Measurements from ENCODE around the gene FAM72A.
"Not testable (repeated sequence)": the region's sequence is repeated elsewhere in the genome, so short reads cannot be mapped to it uniquely, and the experiment has no call there.

Gene FAM72A

GRCh38 chr1:206202789-206203363, at the start of gene FAM72A:
TSS of gene FAM72A (minus strand) at chr1:206202839. CDS start at chr1:206202025, 814 bp downstream.
- DNase-seq (ENCODE audit: low read depth) = peak; percentile 98

- not testable (repeated sequence) for DNase-seq (ENCODE audit: low read depth)
These were observed 48.5 kb upstream of the FAM72A start for GRCh38 chr1:206250953-206251681.

GRCh38 chr1:206246129-206246886, 43.7 kb upstream of the FAM72A start:
- not testable (repeated sequence) for DNase-seq (ENCODE audit: low read depth)

GRCh38 chr1:206245479-206245878, 42.8 kb upstream of the FAM72A start:
- DNase-seq (ENCODE audit: low read depth) = not testable (repeated sequence)

GRCh38 chr1:206243335-206243734, 40.7 kb upstream of the FAM72A start:
- not testable (repeated sequence) for DNase-seq (ENCODE audit: low read depth)

- DNase-seq (ENCODE audit: low read depth) = not testable (repeated sequence)
These were observed 37.6 kb upstream of the FAM72A start for GRCh38 chr1:206240288-206240687.

GRCh38 chr1:206235190-206235589, 32.6 kb upstream of the FAM72A start:
- not testable (repeated sequence) for DNase-seq (ENCODE audit: low read depth)

GRCh38 chr1:206234189-206234916, 31.7 kb upstream of the FAM72A start:
- not testable (repeated sequence) for DNase-seq (ENCODE audit: low read depth)

GRCh38 chr1:206232970-206233645, 30.5 kb upstream of the FAM72A start:
- DNase-seq (ENCODE audit: low read depth) = not testable (repeated sequence)

GRCh38 chr1:206231989-206232388, 29.4 kb upstream of the FAM72A start:
- DNase-seq (ENCODE audit: low read depth) = not testable (repeated sequence)

- not testable (repeated sequence) for DNase-seq (ENCODE audit: low read depth)
These were observed 26.6 kb upstream of the FAM72A start for GRCh38 chr1:206229286-206229685.

GRCh38 chr1:206226886-206227285, 24.2 kb upstream of the FAM72A start:
- not testable (repeated sequence) for DNase-seq (ENCODE audit: low read depth)

GRCh38 chr1:206225386-206225785, 22.7 kb upstream of the FAM72A start:
- DNase-seq (ENCODE audit: low read depth) = not testable (repeated sequence)

GRCh38 chr1:206224190-206224776, 21.6 kb upstream of the FAM72A start:
- not testable (repeated sequence) for DNase-seq (ENCODE audit: low read depth)

- DNase-seq (ENCODE audit: low read depth) = not testable (repeated sequence)
These were observed 18.9 kb upstream of the FAM72A start for GRCh38 chr1:206221585-206221984.

- DNase-seq (ENCODE audit: low read depth) = not testable (repeated sequence)
These were observed 17.8 kb upstream of the FAM72A start for GRCh38 chr1:206220332-206221000.

- DNase-seq (ENCODE audit: low read depth) = not testable (repeated sequence)
These were observed 17.1 kb upstream of the FAM72A start for GRCh38 chr1:206219514-206220331.

GRCh38 chr1:206218765-206219164, 16.1 kb upstream of the FAM72A start:
- DNase-seq (ENCODE audit: low read depth) = not testable (repeated sequence)

GRCh38 chr1:206218285-206218684, 15.6 kb upstream of the FAM72A start:
- DNase-seq (ENCODE audit: low read depth) = not testable (repeated sequence)
